Activated CD4-positive, CD25-positive, alpha-beta regulatory T cell treated with anti-CD3 and anti-CD28 coated beads, Interleukin-2, amount 50 U/mL, for 72 hours (primary cell): ENCODE measurements around the gene GPR68.
"Not testable (repeated sequence)": the region's sequence is repeated elsewhere in the genome, so short reads cannot be mapped to it uniquely, and the experiment has no call there.

Experiments
- DNase-seq: peaks from one replicate; pipeline ENCODE4 v3.0.0; 2021

Gene GPR68

DNA sequence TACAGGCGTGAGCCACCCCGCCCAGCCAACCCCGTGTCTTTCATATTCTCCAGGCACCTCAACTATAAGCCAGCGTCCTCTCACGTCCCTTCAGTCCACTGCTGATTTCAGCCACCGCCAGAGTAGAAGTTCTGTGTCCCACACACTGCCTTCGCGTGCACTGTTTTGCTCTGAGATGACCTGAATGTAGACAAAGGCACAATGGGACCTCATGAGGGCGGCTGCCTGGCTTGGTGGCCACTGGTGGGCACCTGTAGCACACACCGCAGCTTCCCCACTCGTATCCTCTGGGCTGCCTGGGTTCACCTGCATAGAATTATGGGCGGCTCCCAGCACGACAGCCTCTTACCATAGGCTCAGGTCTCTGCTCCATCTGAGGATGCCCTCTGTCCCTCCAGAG is 57.2 kb downstream of the GPR68 start:
- no peak for DNase-seq

- no peak for DNase-seq
Measured at GRCh38 chr14:91186515-91187066, 57.9 kb downstream of the GPR68 start.

GRCh38 chr14:91185721-91186120 is 58.8 kb downstream of the GPR68 start:
- no peak for DNase-seq

- no peak for DNase-seq
Measured at GRCh38 chr14:91184559-91184958, 59.9 kb downstream of the GPR68 start.

- DNase-seq, result not testable (repeated sequence)
Measured at GRCh38 chr14:91182753-91183152, 61.8 kb downstream of the GPR68 start.
